K562 (cell line): ENCODE results near the gene TBR1.

Experiments used
- BMI1 ChIP-seq: fragments of 150-350 bp; IDR thresholded peaks from 2 replicates; pipeline ENCODE4 v1.6.1; 2014; ENCODE audit warnings: low read length
- BRCA1 ChIP-seq, 2 experiments: fragments of 450-650 bp in 1 of 2; sonication (generic) in 1 of 2; formaldehyde crosslinking in 1 of 2; IDR thresholded peaks; 2 replicates each; pipeline versions ENCODE4 v1.5.0 to v1.6.1; 2017 to 2020; ENCODE audit warnings: mild to moderate bottlenecking in 1 of 2, missing genetic modification reagents in 1 of 2
- CHD4 ChIP-seq: fragments of 200-600 bp; sonication (generic); IDR thresholded peaks from 3 replicates; pipeline ENCODE4 v1.6.1; 2012; ENCODE audit warnings: low read depth, mild to moderate bottlenecking, mixed read lengths, low read length, inconsistent platforms; ENCODE audit not compliant: insufficient read depth, insufficient replicate concordance, poor library complexity, severe bottlenecking
- EP300 ChIP-seq: IDR thresholded peaks from 2 replicates; pipeline ENCODE4 v1.6.1; 2012; ENCODE audit warnings: low read length, improper control_type of control experiment
- JUND ChIP-seq, 2 experiments: IDR thresholded peaks; 2 replicates in 1 of 2; 3 replicates in 1 of 2; pipeline ENCODE4 v1.6.1; 2011; ENCODE audit warnings: borderline replicate concordance in 2 of 2, low read depth in 2 of 2, low read length in 2 of 2, improper control_type of control experiment in 1 of 2, missing biosample characterization in 1 of 2, missing genetic modification characterization in 1 of 2, missing genetic modification reagents in 1 of 2
- POLR2AphosphoS2 ChIP-seq: IDR thresholded peaks from 2 replicates; pipeline ENCODE4 v1.6.1; 2012; ENCODE audit warnings: low read length, improper control_type of control experiment
- POLR2AphosphoS5 ChIP-seq: IDR thresholded peaks from 2 replicates; pipeline ENCODE4 v1.6.1; 2011; ENCODE audit warnings: mild to moderate bottlenecking, low read depth, low read length, moderate library complexity; ENCODE audit not compliant: control insufficient read depth, insufficient read depth
- RFX1 ChIP-seq: fragments of 450-650 bp; IDR thresholded peaks from 2 replicates; pipeline ENCODE4 v1.6.1; 2016; ENCODE audit warnings: mild to moderate bottlenecking, moderate library complexity
- SMC3 ChIP-seq: conservative IDR thresholded peaks from 2 replicates; pipeline ENCODE4 v1.6.1; 2011; ENCODE audit warnings: low read depth, low read length, improper control_type of control experiment; ENCODE audit not compliant: insufficient read depth
- ZKSCAN1 ChIP-seq: fragments of 150-350 bp; IDR thresholded peaks from 2 replicates; pipeline ENCODE4 v1.6.1; 2016; ENCODE audit warnings: low read depth, low read length
- ZNF507 ChIP-seq: conservative IDR thresholded peaks from 2 replicates; pipeline ENCODE4 v1.6.1; 2017; ENCODE audit warnings: missing genetic modification characterization, missing compliant biosample characterization
- ZNF780A ChIP-seq: fragments of 250-450 bp; sonication (Bioruptor Pico); IDR thresholded peaks from 2 replicates; pipeline ENCODE4 v1.5.0; 2021; ENCODE audit warnings: mild to moderate bottlenecking
- TF ChIP-seq, protein P1 (sequence below): sonication (generic); formaldehyde crosslinking; IDR thresholded peaks from 2 replicates; pipeline ENCODE4 v1.8.1; 2023; ENCODE audit warnings: mild to moderate bottlenecking, missing genetic modification reagents

DNA sequence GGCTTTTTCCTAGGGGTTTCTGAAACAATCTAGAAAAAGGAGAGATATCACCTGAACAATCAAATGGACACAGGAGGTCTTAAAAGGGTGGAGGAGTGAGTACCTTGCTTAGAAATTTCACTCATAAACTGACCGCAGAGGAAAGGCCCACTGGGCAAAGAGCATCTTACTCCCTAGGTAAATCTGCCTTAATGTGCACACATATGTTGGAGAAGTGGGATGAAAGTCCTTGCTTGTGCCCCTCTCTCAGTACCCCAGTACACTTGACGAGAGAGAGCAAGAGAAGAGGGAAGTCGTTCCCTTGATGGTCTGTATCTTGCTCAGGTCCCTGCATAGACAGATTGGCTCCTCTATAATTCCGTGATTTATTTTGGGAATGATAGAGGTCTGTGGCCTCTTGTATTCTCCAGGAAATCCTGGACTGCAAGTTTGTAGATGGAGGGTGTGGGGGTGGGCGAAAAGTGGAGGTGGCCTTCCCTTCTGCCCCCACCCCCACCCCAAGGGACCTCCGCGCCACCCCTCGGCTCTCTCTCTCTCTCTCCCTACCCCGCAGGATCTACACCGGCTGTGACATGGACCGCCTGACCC is 6.8 kb downstream of the TBR1 start:
- TF ChIP-seq BMI1 (no peak), POLR2AphosphoS5 (no peak), BRCA1 (IDR thresholded peaks at IDR 0.05) (no peak), BRCA1 (CRISPR knock-in tag; IDR thresholded peaks at IDR 0.05) (no peak), JUND (IDR thresholded peaks at IDR 0.05; ENCODE audit: borderline replicate concordance, low read depth, low read length) (no peak), JUND (tag; IDR thresholded peaks at IDR 0.05; ENCODE audit: borderline replicate concordance, low read depth, low read length) (no peak), SMC3 (no peak), POLR2AphosphoS2 (no peak), CHD4 (no peak), ZNF507 (tag) (no peak), EP300 (no peak), ZNF780A (no peak), ZKSCAN1 (no peak), RFX1 (no peak)
- TF ChIP-seq, protein P1, sequence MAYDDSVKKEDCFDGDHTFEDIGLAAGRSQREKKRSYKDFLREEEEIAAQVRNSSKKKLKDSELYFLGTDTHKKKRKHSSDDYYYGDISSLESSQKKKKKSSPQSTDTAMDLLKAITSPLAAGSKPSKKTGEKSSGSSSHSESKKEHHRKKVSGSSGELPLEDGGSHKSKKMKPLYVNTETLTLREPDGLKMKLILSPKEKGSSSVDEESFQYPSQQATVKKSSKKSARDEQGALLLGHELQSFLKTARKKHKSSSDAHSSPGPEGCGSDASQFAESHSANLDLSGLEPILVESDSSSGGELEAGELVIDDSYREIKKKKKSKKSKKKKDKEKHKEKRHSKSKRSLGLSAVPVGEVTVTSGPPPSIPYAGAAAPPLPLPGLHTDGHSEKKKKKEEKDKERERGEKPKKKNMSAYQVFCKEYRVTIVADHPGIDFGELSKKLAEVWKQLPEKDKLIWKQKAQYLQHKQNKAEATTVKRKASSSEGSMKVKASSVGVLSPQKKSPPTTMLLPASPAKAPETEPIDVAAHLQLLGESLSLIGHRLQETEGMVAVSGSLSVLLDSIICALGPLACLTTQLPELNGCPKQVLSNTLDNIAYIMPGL (CRISPR knock-in tag), result no peak
